ENCODE measurements around the gene P2RX7.
"Not testable (repeated sequence)": the region's sequence is repeated elsewhere in the genome, so short reads cannot be mapped to it uniquely, and the experiment has no call there.

The P2RX7 gene

GRCh38 chr12:121176826-121177529 is 44.3 kb downstream of the P2RX7 start:
- DNase-seq: no peak

GRCh38 chr12:121181181-121181580 is 48.5 kb downstream of the P2RX7 start:
- DNase-seq: no peak

DNA sequence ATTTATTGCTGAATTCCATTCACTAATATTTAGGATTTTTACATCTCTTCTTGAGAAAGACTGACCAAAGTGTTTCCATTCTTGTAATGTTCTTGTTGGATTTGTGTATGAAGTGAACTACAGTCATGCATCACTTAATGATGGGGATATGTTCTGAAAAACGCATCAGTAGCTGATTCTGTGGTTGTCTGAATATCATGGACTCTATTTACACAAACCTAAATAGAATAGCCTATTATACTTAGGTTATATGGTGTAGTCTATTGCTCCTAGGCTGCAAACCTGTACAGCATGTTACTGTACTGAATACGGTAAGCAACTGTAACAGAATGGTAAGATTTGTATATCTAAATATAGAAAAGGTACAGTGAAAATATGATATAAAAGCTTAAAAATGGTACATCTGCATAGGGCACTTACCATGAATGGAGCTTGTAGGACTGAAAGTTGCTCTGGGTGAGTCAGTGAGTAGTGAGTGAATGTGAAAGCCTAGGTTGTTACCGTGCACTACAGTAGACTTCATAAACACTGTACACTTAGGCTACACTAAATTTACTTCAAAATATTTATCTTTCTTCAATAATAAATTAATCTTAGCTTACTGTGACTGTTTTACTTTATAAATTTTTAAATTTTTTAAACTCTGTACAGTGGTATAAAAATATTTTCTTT is 49.7 kb downstream of the P2RX7 start:
- no peak for DNase-seq

DNA sequence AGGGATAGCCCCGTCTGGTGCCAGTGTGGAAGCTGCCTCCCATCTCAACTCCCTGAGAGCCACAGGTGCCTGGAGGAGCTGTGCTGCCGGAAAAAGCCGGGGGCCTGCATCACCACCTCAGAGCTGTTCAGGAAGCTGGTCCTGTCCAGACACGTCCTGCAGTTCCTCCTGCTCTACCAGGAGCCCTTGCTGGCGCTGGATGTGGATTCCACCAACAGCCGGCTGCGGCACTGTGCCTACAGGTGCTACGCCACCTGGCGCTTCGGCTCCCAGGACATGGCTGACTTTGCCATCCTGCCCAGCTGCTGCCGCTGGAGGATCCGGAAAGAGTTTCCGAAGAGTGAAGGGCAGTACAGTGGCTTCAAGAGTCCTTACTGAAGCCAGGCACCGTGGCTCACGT is 51.7 kb downstream of the P2RX7 start:
- no peak for DNase-seq

GRCh38 chr12:121184984-121185889 is 52.6 kb downstream of the P2RX7 start:
- DNase-seq: no peak

DNA sequence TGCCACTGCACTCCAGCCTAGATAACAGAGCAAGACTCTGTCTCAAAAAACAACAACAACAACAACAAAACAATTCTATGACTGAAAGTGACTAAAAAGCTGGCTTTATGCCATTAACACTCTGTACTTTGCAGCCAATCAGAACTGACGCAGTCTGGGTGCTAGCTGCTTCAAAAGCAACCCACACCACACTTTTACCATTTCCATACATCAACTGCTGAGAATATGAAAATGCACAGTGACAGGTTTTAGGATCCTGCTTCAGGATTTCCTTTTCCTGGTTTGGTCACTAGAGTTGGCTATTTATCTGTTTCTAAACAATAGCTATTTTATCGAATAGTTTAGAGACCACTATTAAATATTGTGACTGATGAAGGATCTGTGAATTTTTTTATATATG is 54.1 kb downstream of the P2RX7 start:
- DNase-seq: no peak

DNA sequence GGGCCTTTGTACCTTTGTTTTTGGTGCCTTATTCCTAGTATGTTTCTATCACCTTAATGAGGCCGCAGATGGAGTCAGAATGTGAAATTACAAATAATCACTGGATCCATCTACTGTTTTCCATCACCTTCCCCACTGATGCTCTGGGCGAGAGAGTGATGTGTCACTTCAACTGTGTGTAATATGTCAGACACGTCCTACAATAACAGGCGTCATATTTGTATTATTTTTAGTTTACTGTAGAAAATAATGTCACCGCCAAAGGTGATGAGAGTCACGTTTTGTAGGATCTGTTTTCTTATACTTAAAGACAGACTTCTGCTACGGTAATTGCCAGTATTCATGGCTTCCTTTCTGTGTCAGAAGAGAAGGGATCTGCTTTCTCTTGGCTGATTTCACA is 54.8 kb downstream of the P2RX7 start:
- DNase-seq: no peak

DNA sequence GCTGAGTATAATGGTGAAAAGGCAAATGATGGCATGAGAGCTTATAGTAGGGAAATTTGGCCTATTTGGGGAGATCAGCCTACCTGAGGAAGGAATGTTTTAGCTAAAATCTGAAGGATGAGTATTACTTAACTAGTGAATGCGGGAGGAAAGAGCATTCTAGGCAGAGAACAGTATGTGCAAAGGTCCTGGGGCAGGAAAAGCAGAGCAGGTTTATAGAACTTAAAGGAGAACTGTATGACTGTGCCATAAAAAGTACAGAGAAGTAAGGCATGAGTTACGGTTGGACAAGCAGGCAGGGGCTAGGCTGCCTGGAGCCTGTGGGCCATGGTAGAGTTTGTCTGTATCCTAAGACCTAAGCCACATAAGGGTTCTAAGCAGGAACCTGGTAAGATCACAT is 55.6 kb downstream of the P2RX7 start:
- no peak for DNase-seq

DNA sequence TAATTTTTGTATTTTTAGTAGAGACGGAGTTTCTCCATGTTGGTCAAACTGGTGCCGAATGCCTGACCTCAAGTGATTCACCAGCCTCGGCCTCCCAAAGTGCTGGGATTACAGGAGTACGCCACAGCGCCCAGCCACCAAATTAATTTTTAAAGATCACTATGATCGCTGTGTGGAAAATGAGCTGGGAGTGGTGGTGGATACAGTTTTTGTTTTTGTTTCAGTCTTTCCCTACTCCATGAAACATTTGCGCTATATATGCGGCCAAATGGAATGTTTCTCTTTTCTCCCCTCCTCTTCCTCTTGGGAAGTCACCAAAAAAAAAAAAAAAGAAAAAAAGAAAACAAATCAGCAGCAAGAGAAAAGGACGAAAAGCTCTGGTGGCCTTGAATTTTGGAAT is 56.5 kb downstream of the P2RX7 start:
- no peak for DNase-seq

DNA sequence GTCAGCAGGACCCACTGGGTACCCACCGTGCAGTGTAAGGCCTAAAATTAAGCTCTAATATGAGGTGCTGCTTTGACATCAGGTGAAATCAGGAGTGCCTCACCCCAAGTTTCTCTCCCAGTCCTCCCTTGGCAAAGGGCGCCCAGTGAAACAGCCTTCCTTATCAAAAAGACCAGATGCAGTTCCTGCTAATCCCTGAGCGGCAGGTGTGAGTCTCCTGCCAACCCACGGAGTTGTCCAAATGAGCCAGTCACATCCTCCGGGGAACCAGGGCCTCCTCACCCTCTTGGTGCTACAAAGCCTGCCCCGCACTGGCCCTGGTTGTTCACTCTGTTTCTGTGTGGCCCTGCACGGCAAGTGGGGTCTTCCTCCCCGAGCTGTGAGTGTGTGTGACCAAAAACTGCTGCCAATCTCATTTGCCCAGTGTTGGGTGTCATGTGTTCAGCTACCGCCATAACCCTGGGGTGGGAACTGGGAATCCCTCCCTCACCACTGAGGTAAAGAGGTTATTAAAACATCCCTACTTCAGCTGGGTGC is 57.0 kb downstream of the P2RX7 start:
- DNase-seq: no peak

DNA sequence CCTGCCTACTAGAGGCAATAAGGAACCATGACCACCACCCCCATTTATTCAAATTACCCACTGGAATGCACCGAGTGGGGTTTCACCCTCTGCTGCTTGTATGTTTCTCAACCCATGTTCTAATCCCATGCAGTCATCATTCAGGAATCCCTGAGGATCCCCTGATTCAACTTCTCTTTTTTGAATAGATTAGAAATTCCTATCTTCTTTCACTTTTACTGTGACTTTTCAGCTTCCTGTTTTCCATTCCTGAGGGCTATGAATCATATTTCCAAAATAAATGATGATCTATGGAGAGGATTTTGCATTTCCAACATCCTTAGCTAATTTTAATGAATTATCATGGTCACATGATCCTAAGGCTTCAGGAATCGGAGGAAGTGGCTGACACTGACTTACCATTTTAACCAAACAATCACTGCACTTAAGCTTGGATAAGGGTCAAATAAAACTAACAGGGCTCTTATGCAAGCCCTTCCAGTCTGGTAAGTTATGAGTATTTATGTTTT is 57.9 kb downstream of the P2RX7 start:
- DNase-seq: no peak

GRCh38 chr12:121191151-121191550 is 58.5 kb downstream of the P2RX7 start:
- no peak for DNase-seq

- DNase-seq: peak; percentile 87
Observed at GRCh38 chr12:121196902-121197301, 64.2 kb downstream of the P2RX7 start.

GRCh38 chr12:121198949-121199348 is 66.3 kb downstream of the P2RX7 start:
- no peak for DNase-seq

GRCh38 chr12:121201140-121201539 is 68.5 kb downstream of the P2RX7 start:
- not testable (repeated sequence) for DNase-seq

DNA sequence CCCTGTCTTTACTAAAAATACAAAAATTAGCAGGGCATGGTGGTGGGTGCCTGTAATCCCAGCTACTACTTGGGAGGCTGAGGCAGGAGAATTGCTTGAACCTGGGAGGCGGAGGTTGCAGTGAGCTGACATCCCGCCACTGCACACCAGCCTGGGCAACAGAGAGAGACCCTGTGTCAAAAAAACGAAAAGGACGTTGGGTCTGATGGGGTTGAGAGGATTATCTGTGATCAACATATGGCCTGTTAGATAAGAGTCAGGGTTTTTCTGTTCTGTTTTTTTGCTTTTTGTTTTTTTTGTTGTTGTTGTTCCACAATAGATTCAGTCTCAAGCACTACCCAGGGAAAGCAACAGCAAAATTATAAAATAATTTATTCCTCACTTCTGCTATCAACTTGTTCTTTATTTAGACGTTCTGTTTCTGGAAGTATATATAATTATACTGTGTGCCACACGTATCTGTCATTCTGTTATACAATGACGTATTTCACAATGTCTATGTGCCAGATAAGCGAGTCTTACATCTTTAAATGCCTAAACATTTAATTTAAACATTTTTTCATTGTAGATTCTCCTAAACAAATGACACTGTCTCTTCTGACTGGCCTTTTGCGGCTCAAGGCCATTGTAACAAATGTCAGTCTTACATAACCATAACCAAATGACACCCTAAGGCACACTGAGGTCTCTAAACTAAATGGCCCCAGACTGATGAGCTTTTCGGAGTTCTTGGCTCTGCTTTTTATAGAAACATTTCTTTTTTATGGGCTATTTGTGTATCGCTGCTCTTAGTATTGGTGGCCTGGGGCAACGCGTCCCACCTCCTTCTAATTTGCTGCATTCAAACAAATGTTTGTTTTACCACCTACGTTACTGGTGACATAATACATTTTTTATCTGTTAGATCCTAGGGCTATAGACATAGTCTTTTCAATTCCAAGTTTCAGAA is 70.0 kb downstream of the P2RX7 start:
- DNase-seq: no peak

DNA sequence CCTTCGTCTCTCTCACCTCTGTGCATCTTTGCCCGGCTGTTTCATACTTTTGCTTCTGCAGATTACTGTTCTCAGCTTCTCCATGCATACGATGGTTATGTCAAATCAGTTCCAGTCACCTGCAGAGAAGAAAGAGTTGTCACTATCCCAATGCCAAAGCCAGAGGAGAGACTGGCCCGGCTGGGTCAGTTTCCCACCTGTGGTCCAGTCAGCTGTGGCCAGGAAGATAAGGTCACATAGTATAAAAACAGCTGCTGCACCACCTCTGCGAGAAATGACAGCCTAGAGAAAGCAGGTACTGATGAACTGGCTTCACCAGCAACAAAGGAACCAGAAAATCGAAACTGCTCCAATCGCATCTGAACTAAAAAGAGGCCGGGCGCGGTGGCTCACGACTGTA is 70.8 kb downstream of the P2RX7 start:
- no peak for DNase-seq

GRCh38 chr12:121205491-121205890 is 72.8 kb downstream of the P2RX7 start:
- DNase-seq: no peak

DNA sequence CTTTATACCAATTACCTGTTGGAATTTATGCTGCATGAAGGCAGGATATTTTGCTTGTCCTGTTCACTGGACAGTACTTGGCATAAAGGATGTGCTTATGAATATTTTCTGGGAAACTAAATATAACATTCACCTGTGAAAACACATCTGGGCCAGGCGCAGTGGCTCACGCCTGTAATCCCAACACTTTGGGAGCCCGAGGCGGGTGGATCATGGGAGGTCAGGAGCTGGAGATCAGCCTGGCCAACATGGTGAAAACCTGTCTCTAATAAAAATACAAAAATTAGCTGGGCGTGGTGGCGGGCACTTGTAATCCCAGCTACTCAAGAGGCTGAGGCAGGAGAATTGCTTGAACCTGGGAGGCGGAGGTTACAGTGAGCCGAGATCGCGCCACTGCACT is 75.9 kb downstream of the P2RX7 start:
- DNase-seq: not testable (repeated sequence)

DNA sequence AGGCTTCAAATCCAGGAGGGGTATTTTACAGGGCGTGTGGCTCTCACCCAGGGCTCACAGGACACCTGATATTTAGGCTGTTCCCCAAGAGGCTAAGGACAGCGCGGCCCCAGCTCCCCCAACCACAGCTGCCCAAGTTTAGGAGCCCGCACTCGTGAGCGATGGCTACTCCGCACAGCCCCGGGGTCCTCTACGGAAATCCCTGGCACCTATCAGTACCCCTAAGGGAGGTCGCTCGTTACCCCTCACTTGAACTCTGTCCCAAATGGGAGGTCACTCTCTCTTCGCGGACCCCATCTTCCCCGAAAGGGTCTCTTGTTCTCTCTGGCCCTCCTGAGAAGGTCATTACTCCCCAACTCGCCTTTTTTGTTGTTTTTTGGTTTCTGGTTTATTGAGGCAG is 76.5 kb downstream of the P2RX7 start:
- no peak for DNase-seq

DNA sequence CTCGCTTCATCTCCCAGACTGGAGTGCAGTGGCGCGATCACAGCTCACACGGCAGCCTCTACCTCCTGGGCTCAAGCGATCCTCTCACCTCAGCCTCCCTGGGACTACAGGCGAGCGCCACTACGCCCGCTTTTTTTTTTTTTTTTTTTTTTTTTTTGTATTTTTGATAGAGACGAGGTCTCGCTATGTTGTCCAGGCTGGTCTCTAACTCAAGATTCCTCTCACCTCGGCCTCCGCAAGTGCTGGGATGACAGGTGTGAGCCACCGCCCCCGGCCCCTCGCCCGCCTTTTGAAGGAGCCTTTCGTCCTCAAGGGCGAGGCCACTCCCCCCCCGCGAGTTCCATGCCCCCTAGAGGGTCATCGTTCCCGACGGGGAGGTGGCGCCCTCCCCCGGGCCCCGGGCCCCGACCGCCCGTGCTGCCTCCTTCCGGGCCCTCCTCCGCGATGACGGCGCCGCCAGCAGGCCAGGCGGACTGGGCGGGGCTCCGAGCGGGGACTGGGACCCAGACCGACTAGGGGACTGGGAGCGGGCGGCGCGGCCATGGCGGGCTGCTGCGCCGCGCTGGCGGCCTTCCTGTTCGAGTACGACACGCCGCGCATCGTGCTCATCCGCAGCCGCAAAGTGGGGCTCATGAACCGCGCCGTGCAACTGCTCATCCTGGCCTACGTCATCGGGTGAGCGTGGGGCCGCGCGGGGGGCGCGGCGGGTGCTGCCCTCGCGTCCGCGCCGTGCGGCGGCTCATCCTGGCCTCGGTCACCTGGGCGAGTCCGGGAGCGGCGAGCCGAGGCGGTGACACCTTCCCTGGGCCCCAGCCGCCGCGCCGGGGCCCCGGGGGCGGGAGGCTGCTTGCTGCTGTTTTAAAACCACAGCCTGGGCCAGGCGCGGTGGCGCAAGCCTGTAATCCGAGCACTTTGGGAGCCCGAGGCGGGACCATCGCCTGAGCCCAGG is 77.2 kb downstream of the P2RX7 start, which contains the start of gene P2RX4:
Gene P2RX4 (plus strand): TSS at position 506 of the 949 bp plus-strand sequence. CDS start 36 bp downstream, at position 542.
- DNase-seq: peak; percentile 53
